ENCODE data around the gene SPO11. TPM values are rescaled to one million over a fixed set of nuclear protein-coding genes. Genes with fewer than 3 reads are reported as not detected.
A peak's percentile ranks its signal among the peaks of the same experiment; 100 is the strongest.

Gene SPO11
- total and polyA plus RNA-seq, 2 of the 4 experiments (the other 2 are of a cell fraction) = not detected

- Histone ChIP-seq H4K5ac (ENCODE audit: low read depth, low read length) (0 out of 2 replicates have a peak overlapping the region, but pooled peaks have one; percentile 54), H2AFZ (replicated peaks; ENCODE audit: low read length, poor library complexity) (peak overlapping the region; percentile 97), H2BK20ac (ENCODE audit: low read depth, low read length) (no peak overlapping the region), H3K79me1 (ENCODE audit: low read depth in 1 of 2, low read length in 2 of 2) (peaks cover 0 to 18% of the 10 kb centered on the region in 2 experiments; a peak in 2 of 4 replicates), H3K18ac (ENCODE audit: low read depth, low read length) (no peak overlapping the region; the same call in 1 of the 2 replicates), H2BK15ac (ENCODE audit: low read depth, low read length) (no peak overlapping the region), H3K23ac (ENCODE audit: low read depth, low read length) (peak overlapping the region; percentile 66), H3K4me1 (ENCODE audit: control insufficient read depth, insufficient read depth, low read length) (peaks cover 9% of the 10 kb centered on the region), H3K9me3 (ENCODE audit: control insufficient read depth, insufficient read depth, low read length) (no peaks in the 10 kb centered on the region), H4K20me1 (ENCODE audit: insufficient read depth, low read length) (no peaks in the 10 kb centered on the region; the same call in 1 of the 2 replicates), H2BK5ac (ENCODE audit: low read depth, low read length, poor library complexity, severe bottlenecking) (no peak overlapping the region), H2AK5ac (ENCODE audit: low read depth, low read length) (no peak overlapping the region), H2AK9ac (replicated peaks; ENCODE audit: low read depth, low read length, poor library complexity) (peak overlapping the region; percentile 78), H3K56ac (ENCODE audit: extremely low read depth, insufficient read depth, low read length) (no peak overlapping the region), H3K4me2 (ENCODE audit: low read depth, low read length) (peak overlapping the region; percentile 98), H3K36me3 (ENCODE audit: control insufficient read depth, insufficient read depth, low read length) (peaks cover 16% of the 10 kb centered on the region), H3K14ac (replicated peaks; ENCODE audit: low read depth, low read length) (0 out of 2 replicates have a peak overlapping the region, but pooled peaks have one; percentile 41), H3K27ac (ENCODE audit: insufficient read depth, low read length) (peak overlapping the region; percentile 22; the same call in 1 of the 2 replicates), H4K8ac (ENCODE audit: low read depth in 2 of 2, low read length in 2 of 2) (peak overlapping the region in 1 of 2 experiments; percentile 53; a peak in 2 of 4 replicates), H3K4me3 (ENCODE audit: insufficient read depth, low read depth, low read length) (peak overlapping the region; percentile 99), H4K91ac (ENCODE audit: insufficient read depth, low read depth, low read length) (no peak overlapping the region), H3K27me3 (ENCODE audit: control insufficient read depth, insufficient read depth, low read length) (no peaks in the 10 kb centered on the region), H2BK120ac (ENCODE audit: low read depth, low read length) (no peak overlapping the region), H3K4ac (ENCODE audit: low read depth, low read length) (peak overlapping the region; percentile 72), H3K9ac (ENCODE audit: low read depth, low read length) (peak overlapping the region; percentile 81), H3K9me1 (ENCODE audit: insufficient read depth, low read length) (0 out of 2 replicates have a peak, but pooled peaks cover 3% of the 10 kb centered on the region)
- TF ChIP-seq BHLHE40 (IDR thresholded peaks at IDR 0.05; ENCODE audit: low read depth, low read length) (no peak), CEBPB (IDR thresholded peaks at IDR 0.05; ENCODE audit: low read depth, low read length) (no peak), CHD1 (IDR thresholded peaks at IDR 0.05; ENCODE audit: low read depth, low read length) (no peak), SMC3 (IDR thresholded peaks at IDR 0.05; ENCODE audit: low read depth, low read length) (no peak), USF2 (IDR thresholded peaks at IDR 0.05; ENCODE audit: low read depth, low read length) (no peak), FOS (IDR thresholded peaks at IDR 0.05; ENCODE audit: low read depth, low read length) (no peak), POLR2A (IDR thresholded peaks at IDR 0.05; ENCODE audit: low read depth, low read length) (no peak), MXI1 (IDR thresholded peaks at IDR 0.05; ENCODE audit: borderline replicate concordance, low read depth, low read length) (no peak), CTCF (conservative IDR thresholded peaks at IDR 0.05; ENCODE audit: low read depth, low read length) (no peak)
- ATAC-seq (ENCODE audit: low read depth) (peak; percentile 27), DNase-seq (no peak)
- dilution Hi-C loops (cut with HindIII; ENCODE audit: low sequenced_read_pairs, unreplicated experiment) = no loop called here
- BruUV-seq (replicated peaks) = no TSS peak
- in situ Hi-C loops (cut with MboI; ENCODE audit: low sequenced_read_pairs) = loop anchor here (25.0 kb wide), 1 partner anchor 1646 kb away; the partner anchor contains the start of genes ATP5F1E and PRELID3B
- POLR2A ChIA-PET (ENCODE audit: unreplicated experiment) = no interaction called here
- 2% methylated on average over 52 of the region's 98 CpGs; no CpG with 5 or more reads in 1 of the 2 experiments for WGBS, 2 experiments (ENCODE audit: extremely low coverage in 2 of 2, insufficient read length in 1 of 2)
- intact Hi-C loops (cut with micrococcal nuclease) = no loop called here
- CTCF ChIA-PET = no interaction called here
Observed at GRCh38 chr20:57391439-57392301, 62.1 kb downstream of the SPO11 start.

Data from IMR-90 (cell line).